Measurements from ENCODE around the gene FAM170B. TPM values are rescaled to one million over a fixed set of nuclear protein-coding genes. Genes with fewer than 3 reads are reported as not detected.

The FAM170B gene
- total and polyA plus RNA-seq, 2 experiments from 2014 or later: not detected

- Histone ChIP-seq H3K4me3 (no peak overlapping the region), H3K27ac (ENCODE audit: low read depth) (no peak overlapping the region), H3K36me3 (ENCODE audit: insufficient read depth) (no peaks in the 10 kb centered on the region), H2AFZ (no peak overlapping the region), H3K4me1 (ENCODE audit: insufficient read depth) (no peaks in the 10 kb centered on the region), H3K79me2 (replicated peaks; ENCODE audit: insufficient read depth) (no peaks in the 10 kb centered on the region), H3K27me3 (ENCODE audit: insufficient read depth) (no peaks in the 10 kb centered on the region), H4K20me1 (replicated peaks; ENCODE audit: insufficient read depth) (no peaks in the 10 kb centered on the region), H3K4me2 (no peak overlapping the region), H3F3A (replicated peaks; ENCODE audit: low read depth) (no peaks in the 10 kb centered on the region), H3K9me2 (ENCODE audit: insufficient read depth) (no peaks in the 10 kb centered on the region)
- Mint-ChIP-seq H3K27me3 (ENCODE audit: insufficient read depth, low read depth, poor library complexity) (peaks cover 9% of the 10 kb centered on the region), H3K4me1 (peaks cover under 1% of the 10 kb centered on the region; the same call in 1 of the 3 replicates), H3K36me3 (ENCODE audit: low read depth) (no peaks in the 10 kb centered on the region; the same call in 2 of the 3 replicates), H3K9me3 (no peaks in the 10 kb centered on the region; the same call in 2 of the 3 replicates), H3K4me3 (no peak overlapping the region), H3K27ac (no peak overlapping the region)
- DNase-seq (ENCODE audit: low spot score): no peak
- ATAC-seq: no peak; the same call in 2 of the 3 replicates
- TF ChIP-seq STAT1 (IDR thresholded peaks at IDR 0.05; ENCODE audit: unreplicated experiment) (no peak), REST (IDR thresholded peaks at IDR 0.05; ENCODE audit: unreplicated experiment) (no peak), ZNF331 (CRISPR knock-in tag; IDR thresholded peaks at IDR 0.05; ENCODE audit: low read depth) (no peak), ZNF114 (CRISPR knock-in tag; IDR thresholded peaks at IDR 0.05) (no peak), EZH2phosphoT487 (IDR thresholded peaks at IDR 0.05; ENCODE audit: unreplicated experiment) (no peak), NANOG (IDR thresholded peaks at IDR 0.05; ENCODE audit: borderline replicate concordance) (no peak), ZNF462 (CRISPR knock-in tag; IDR thresholded peaks at IDR 0.05) (no peak), JUNB (IDR thresholded peaks at IDR 0.05; ENCODE audit: unreplicated experiment) (no peak), EZH2 (IDR thresholded peaks at IDR 0.05; ENCODE audit: low read depth, unreplicated experiment) (no peak), CREB1 (CRISPR knock-in tag; IDR thresholded peaks at IDR 0.05; ENCODE audit: low read depth) (no peak), ETS1 (IDR thresholded peaks at IDR 0.05) (no peak), POLR2AphosphoS5 (IDR thresholded peaks at IDR 0.05; ENCODE audit: low read depth) (no peak)
- TF ChIP-seq, protein P1, sequence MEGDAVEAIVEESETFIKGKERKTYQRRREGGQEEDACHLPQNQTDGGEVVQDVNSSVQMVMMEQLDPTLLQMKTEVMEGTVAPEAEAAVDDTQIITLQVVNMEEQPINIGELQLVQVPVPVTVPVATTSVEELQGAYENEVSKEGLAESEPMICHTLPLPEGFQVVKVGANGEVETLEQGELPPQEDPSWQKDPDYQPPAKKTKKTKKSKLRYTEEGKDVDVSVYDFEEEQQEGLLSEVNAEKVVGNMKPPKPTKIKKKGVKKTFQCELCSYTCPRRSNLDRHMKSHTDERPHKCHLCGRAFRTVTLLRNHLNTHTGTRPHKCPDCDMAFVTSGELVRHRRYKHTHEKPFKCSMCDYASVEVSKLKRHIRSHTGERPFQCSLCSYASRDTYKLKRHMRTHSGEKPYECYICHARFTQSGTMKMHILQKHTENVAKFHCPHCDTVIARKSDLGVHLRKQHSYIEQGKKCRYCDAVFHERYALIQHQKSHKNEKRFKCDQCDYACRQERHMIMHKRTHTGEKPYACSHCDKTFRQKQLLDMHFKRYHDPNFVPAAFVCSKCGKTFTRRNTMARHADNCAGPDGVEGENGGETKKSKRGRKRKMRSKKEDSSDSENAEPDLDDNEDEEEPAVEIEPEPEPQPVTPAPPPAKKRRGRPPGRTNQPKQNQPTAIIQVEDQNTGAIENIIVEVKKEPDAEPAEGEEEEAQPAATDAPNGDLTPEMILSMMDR (conservative IDR thresholded peaks at IDR 0.05; ENCODE audit: low read depth in 2 of 2): no peak
These were observed 29.5 kb downstream of the FAM170B start for GRCh38 chr10:49104323-49104722.
